Thoracic aorta endothelial cell (primary cell): ENCODE results near the gene NHLRC4. TPM values are rescaled to one million over a fixed set of nuclear protein-coding genes. Genes with fewer than 3 reads are reported as not detected.

Experiments
- small RNA-seq: library from RNA; depleted of rRNA; stranded (forward); fragments of <200 nt; gene quantifications from one replicate; pipeline ENCODE3, GENCODE V24; 2012
- total RNA-seq: library from RNA; depleted of rRNA; stranded (reverse); fragments of >200 nt; gene quantifications from 2 replicates; pipeline ENCODE4 v1.2.3, GENCODE V29; 2012

The NHLRC4 gene
- 0.86 and 1.1 TPM in 2 replicates for total RNA-seq

DNA sequence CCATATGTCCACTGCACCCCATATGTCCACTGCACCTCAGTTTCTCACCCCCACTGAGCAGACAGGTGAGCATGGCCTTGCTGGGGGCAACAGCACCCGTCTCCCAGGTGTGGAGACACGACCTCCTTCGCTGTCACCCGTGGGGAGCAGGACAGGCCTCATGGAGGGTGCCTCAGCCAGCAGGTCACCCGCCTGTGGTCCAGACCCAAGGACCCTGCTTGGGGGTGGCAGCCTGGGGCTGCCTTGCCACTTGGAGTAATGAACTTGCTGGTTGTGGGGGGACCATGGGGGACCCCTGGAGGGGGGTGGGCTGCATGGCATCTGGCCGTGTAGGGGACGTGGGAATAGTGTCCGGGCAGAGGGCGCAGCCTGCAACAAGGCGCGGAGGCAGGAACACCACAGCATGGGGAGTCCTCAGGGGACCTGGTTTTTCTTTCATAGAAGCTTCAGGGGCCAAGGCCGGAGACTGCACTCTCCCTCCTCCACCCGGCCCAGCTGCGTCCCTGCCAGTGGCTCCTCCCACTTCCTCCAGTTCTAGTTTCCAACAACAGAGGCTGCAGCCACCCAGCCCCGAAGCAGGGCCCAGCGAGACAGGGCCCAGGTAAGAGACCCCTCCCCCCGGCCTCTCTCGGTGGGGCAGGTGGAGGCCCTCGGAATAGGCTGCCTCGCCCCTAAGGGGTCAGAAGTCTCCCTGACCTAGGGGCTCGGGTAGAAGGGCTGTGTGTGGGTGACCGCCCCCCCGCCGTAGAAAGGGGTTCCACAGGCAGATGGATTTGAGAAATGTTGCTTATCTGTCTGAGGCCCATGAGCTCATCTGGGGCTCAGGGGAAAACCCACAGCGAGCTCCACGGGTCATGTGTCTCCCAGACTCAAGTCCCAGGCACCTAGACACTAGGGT is at the start of gene NHLRC4:
Gene NHLRC4 (plus strand): TSS at position 531 of the 898 bp plus-strand sequence. CDS start 1,043 bp downstream, outside the sequence.

GRCh38 chr16:527015-527903 is 39.5 kb upstream of the NHLRC4 start, which contains the start of gene CAPN15:
Gene CAPN15 (plus strand): TSS chr16:527712. CDS start chr16:546839, 19,127 bp downstream.

GRCh38 chr16:560204-560700 is 6.6 kb upstream of the NHLRC4 start, which contains the start of gene PRR35:
Gene PRR35 (plus strand): TSS chr16:560394. CDS start chr16:563295, 2,901 bp downstream.

GRCh38 chr16:569445-570254 is 2.8 kb downstream of the NHLRC4 start, which contains the start of gene PIGQ:
Gene PIGQ (plus strand): TSS chr16:569968. CDS start chr16:574075, 4,107 bp downstream.

DNA sequence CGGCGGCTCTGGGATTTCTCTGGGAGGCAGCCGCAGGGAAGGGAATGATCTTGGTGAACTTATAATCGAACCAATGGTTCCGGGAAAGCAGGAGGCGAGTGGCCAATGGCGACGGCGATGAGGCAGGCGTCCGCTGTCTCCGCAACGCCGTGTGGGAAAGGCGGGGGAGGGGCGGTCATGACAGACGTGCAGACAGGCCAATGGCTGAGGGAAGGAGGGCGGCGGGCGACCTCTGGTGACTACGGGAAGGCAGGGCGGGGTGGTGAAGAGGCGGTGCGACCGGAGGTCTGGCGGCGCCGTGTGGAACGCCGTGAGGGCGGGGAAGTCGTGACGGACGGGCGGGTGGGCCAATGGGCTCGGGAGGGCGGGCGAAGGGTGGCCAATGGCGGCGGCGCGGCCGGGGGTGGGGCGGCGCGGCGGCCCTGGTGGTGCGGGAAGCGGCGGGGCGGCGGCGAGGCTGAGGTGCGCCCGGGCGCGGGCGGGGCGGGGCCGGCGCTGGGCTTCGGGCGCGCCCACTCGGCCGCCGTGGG is 22.9 kb downstream of the NHLRC4 start, which contains the start of gene RAB40C:
Gene RAB40C (plus strand): TSS at position 409 of the 530 bp plus-strand sequence. CDS start 226 bp downstream, outside the sequence.

Small RNAs within 50 kb of the gene (small RNA-seq; reads per million reads assigned to genes)
- gene MIR3176 (0.63 reads per million), gene MIR5587 (not detected), gene Z98883.1 (not detected)

Other genes with a start within 250 kb of the NHLRC4 start
- gene AXIN1, start 214.3 kb upstream of the NHLRC4 start, total RNA-seq: 19.8 and 20.8 TPM in 2 replicates
- gene MRPL28, start 196.5 kb upstream of the NHLRC4 start, total RNA-seq: 85.0 and 90.7 TPM in 2 replicates
- 56.7 and 57.8 TPM in 2 replicates for gene PGAP6, start 185.0 kb upstream of the NHLRC4 start, total RNA-seq
- 71.9 and 83.6 TPM in 2 replicates for gene NME4, start 169.8 kb upstream of the NHLRC4 start, total RNA-seq
- gene DECR2, start 165.1 kb upstream of the NHLRC4 start, total RNA-seq: 12.2 and 16.1 TPM in 2 replicates
- 34.2 and 39.8 TPM in 2 replicates for gene RAB11FIP3, start 141.4 kb upstream of the NHLRC4 start, total RNA-seq
- gene CAPN15, start 39.3 kb upstream of the NHLRC4 start, total RNA-seq: 42.2 and 70.2 TPM in 2 replicates
- 0.07 TPM in 1 of 2 replicates, not detected in the other for gene PRR35, start 6.6 kb upstream of the NHLRC4 start, total RNA-seq
- 24.9 and 30.7 TPM in 2 replicates for gene PIGQ, start 3.0 kb downstream of the NHLRC4 start, total RNA-seq
- gene RAB40C, start 23.1 kb downstream of the NHLRC4 start, total RNA-seq: 11.2 and 13.9 TPM in 2 replicates
- gene WFIKKN1, start 64.0 kb downstream of the NHLRC4 start, total RNA-seq: 0.13 and 0.22 TPM in 2 replicates
- gene METTL26, start 69.3 kb downstream of the NHLRC4 start, total RNA-seq: 87.8 and 119 TPM in 2 replicates
- gene MCRIP2, start 74.8 kb downstream of the NHLRC4 start, total RNA-seq: 14.1 TPM in 2 replicates
- 14.6 and 26.4 TPM in 2 replicates for gene WDR90, start 82.4 kb downstream of the NHLRC4 start, total RNA-seq
- 42.6 and 43.9 TPM in 2 replicates for gene RHOT2, start 101.1 kb downstream of the NHLRC4 start, total RNA-seq
- 0.27 and 0.29 TPM in 2 replicates for gene RHBDL1, start 108.7 kb downstream of the NHLRC4 start, total RNA-seq
- gene STUB1, start 113.4 kb downstream of the NHLRC4 start, total RNA-seq: 77.6 and 98.1 TPM in 2 replicates
- gene JMJD8, start 117.3 kb downstream of the NHLRC4 start, total RNA-seq: 34.8 and 47.0 TPM in 2 replicates
- 6.4 and 8.0 TPM in 2 replicates for gene WDR24, start 123.4 kb downstream of the NHLRC4 start, total RNA-seq
- 0.65 and 0.66 TPM in 2 replicates for gene FBXL16, start 138.8 kb downstream of the NHLRC4 start, total RNA-seq
- 9.4 and 18.7 TPM in 2 replicates for gene METRN, start 148.1 kb downstream of the NHLRC4 start, total RNA-seq
- gene ANTKMT, start 154.1 kb downstream of the NHLRC4 start, total RNA-seq: 23.0 and 32.0 TPM in 2 replicates
- 0.93 and 1.0 TPM in 2 replicates for gene CCDC78, start 159.4 kb downstream of the NHLRC4 start, total RNA-seq
- gene HAGHL, start 160.1 kb downstream of the NHLRC4 start, total RNA-seq: 5.6 and 7.7 TPM in 2 replicates
- gene CIAO3, start 174.0 kb downstream of the NHLRC4 start, total RNA-seq: 24.5 and 28.3 TPM in 2 replicates
- not detected in 2 replicates for gene MSLN, start 193.7 kb downstream of the NHLRC4 start, total RNA-seq
- gene RPUSD1, start 221.4 kb downstream of the NHLRC4 start, total RNA-seq: 31.8 and 38.6 TPM in 2 replicates
- gene CHTF18, start 221.6 kb downstream of the NHLRC4 start, total RNA-seq: 22.1 and 49.1 TPM in 2 replicates
- not detected in 2 replicates for gene GNG13, start 233.7 kb downstream of the NHLRC4 start, total RNA-seq